HG03469 (cell line): ENCODE measurements around the gene SEZ6L2.
"Not testable (repeated sequence)": the region's sequence is repeated elsewhere in the genome, so short reads cannot be mapped to it uniquely, and the experiment has no call there.

Source experiments
- ATAC-seq: cut with Tn5 transposase; IDR thresholded peaks from one replicate; pipeline ENCODE4 v1.9.1; 2021; ENCODE audit warnings: mild to moderate bottlenecking, moderate library complexity, moderate number of reproducible peaks; ENCODE audit not compliant: unreplicated experiment

The SEZ6L2 gene

GRCh38 chr16:29891525-29892457 lies 7.6 kb downstream of the SEZ6L2 start:
- ATAC-seq: no peak

DNA sequence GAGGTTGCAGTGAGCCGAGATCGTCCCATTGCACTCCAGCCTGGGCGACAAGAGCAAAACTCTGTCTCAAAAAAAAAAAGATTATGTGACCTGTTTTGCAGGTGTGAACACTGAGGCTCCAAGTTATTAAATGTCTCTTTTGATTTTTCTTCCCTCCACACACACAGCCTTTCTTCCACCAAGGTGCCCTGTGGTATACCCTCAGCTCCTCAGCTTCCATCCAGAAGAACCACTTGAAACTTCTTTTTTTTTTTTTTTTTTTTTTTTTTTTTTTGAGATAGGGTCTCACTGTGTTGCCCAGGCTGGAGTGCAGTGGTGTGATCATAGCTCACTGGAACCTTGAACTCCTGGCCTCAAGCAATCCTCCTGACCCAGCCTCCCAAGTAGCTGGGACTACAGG lies 10.0 kb downstream of the SEZ6L2 start:
- not testable (repeated sequence) for ATAC-seq

DNA sequence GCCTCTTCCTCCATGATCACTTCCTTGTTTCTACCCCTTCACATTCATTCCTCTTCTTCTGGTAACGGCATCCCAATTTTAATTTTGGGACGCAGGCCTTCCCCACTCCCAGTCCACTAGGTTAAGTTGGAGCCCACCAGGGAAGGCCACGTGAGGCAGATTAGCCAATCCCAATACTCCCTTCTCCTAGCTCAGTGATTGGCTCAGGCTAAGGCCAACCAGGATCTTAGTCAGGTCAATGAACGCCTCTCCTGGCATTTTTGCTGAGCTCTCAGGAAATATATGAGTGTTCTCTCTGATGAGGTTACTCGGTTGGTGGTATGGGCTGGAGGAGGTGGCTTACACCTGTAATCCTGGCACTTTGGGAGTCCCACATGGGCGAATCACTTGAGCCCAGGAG lies 15.4 kb downstream of the SEZ6L2 start:
- ATAC-seq: no peak

- no peak for ATAC-seq
These were observed 18.3 kb downstream of the SEZ6L2 start for GRCh38 chr16:29881050-29881449.

GRCh38 chr16:29878172-29878571 lies 21.2 kb downstream of the SEZ6L2 start:
- ATAC-seq: no peak

GRCh38 chr16:29877266-29877961 lies 21.9 kb downstream of the SEZ6L2 start:
- no peak for ATAC-seq

DNA sequence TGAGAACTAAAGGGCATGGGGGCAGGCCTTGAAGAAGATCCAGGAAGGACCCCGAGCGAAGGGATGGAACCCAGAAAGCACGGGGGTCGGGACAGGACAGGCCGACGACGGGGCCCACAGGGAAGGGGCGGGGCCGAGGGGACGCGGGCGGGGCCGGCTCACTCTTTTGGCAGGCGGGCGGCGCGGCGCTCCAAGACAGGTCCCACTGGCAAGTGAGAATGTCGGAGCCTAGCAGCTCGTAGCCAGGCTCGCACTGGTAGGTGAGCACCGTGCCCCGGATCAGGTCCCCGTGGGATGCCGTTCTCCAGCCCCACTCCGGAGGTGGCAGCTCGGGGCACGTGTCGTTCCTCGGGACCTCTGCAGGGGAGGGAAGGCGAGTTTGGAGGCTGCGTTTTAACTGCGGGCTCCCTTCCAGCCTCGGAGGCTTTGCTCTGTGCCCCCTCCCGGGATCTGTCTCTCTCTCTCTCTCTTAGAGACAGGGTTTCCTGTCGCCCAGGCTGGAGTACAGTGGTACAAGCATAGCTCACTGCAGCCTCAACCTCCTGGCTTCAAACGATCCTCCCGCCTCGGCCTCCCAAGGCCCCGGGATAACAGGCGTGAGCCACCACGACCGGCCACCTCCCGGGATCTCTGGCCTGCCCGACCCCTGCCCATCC lies 22.6 kb downstream of the SEZ6L2 start:
- no peak for ATAC-seq

- ATAC-seq: no peak
These were observed 23.1 kb downstream of the SEZ6L2 start for GRCh38 chr16:29876217-29876593.

DNA sequence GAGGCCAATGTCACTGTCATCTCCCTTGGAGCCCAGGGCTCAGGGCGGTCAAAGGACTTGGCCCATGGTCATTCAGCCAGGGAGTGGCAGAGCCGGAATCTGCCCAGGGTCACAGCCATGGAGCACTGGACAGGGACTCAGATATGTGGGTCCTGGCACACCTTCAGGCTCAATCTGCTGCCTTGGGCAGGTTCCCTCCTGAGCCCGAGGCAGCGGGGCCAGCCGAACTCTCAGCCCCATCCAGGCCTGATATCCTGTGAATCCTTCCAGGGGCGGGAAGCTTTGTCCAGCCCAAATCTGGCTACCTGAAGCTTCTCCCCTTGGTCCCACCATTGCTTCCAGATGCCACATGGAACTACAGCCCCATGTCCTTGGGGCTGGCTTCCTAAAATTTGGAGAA lies 24.1 kb downstream of the SEZ6L2 start:
- ATAC-seq: no peak

GRCh38 chr16:29873319-29873718 lies 26.0 kb downstream of the SEZ6L2 start:
- ATAC-seq: no peak

DNA sequence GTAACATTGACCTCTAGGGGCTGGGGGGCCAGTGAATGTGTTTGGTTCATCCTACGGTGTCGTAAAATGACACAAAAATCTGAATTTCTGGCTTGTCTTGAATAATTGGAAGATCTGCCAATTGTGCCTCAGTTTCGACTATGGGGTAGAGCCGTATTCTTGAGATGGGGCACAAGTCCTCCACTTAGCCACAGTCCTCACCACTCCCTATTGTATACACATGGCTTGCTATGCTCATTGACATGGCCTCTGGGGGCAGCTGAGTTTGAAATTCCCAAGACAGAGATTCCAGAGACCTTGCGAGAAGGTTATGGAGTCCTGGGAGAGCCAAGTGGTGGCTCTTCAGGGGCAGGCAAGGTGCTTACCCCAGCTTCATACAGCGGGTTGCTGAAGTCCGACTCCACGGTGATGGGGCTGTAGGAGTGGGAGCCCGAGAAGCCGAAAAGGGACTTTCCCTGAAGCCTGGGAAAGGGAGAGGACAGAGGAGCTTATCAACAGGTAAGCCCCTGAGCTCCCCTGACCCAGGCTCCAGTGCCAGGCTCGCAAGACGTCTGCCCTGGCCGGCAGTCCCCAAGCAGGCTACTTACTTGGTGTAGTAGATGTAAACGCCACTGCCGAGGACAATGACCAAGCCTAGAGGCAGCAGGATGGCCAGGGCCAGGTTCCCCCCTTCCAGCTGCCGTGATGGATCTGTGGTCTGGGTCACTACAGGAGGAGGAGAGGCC lies 27.4 kb downstream of the SEZ6L2 start:
- no peak for ATAC-seq

DNA sequence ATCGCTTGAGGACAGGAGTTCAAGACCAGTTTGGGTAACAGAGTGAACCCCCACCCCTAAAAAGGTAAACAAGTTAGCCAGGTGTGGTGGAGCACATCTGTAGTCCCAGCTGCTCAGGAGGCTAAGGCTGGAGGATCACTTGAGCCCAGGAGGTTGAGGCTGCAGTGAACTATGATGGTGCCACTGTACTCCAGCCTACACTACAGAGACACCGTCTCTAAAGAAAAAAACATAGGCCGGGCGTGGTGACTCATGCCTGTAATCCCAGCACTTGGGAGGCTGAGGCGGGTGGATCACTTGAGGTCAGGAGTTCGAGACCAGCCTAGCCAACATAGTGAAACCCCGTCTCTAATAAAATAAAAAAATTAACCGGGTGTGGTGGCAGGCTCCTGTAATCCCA lies 30.3 kb downstream of the SEZ6L2 start:
- not testable (repeated sequence) for ATAC-seq

- no peak for ATAC-seq
These were observed 30.8 kb downstream of the SEZ6L2 start for GRCh38 chr16:29868396-29869009.

DNA sequence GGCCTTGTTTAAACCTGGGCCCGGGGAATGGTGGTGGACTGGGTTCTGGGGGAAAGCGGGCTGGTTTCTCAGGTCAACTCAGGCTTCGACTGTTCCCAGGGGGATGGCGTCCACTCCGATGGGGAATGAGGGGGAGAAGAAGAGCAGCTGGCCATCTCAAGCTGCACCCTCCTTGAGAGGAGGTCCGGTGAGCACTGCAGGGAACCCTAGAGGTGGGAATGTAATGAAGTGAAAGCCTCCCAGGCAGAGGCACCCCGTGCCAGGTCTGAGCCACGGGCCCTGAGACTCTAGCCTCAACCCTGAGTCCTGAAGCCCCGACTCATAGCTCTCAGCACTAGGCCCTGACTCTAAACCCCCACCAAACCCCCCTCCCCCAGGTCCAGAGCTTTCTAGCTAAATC lies 35.1 kb downstream of the SEZ6L2 start:
- no peak for ATAC-seq

- ATAC-seq: no peak
These were observed 35.7 kb downstream of the SEZ6L2 start for GRCh38 chr16:29863669-29863984.

DNA sequence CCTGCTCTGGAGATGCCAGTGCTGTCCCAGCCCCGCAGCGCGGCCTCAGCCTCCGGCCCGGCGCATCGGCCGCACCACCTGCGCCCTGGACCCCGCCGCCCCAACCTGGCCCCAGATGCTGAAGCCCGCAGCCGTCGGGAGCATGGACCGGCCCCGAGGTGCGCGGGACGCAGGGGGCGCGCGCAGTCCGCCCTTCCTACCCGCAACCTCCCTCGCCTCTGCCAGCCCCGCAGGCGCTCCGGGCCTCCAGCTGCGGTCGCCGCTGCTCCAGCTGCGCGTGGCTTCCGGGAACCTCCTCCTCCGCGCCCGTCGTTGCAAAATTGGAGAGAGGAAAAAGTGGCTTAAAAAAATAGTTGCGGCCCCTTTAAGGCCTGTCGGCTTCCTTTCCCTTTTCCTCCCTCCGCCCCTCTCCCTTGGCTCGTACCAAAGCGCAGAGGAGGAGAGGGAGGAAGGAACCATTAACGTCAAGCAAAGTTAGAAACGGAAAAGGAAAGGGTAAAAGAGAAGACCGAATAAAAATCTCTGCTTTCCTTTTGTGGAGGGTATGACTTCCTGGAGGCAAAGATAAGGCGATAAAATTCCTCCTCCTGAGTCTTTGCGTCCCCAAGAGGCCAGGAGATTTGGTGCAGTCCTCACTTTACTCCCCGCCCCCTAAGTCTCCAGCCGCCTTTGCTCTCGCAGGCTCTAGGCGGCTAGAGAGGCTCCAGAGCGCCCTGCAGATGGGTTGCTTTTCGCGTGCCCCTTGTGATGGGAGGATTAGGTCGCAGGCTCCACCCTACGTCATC lies 36.3 kb downstream of the SEZ6L2 start, which contains the start of gene CDIPT:
Gene CDIPT, minus strand, starts transcription at position 343 of the 785 bp plus-strand sequence. CDS start 369 bp downstream, outside the sequence.
- peak; percentile 85 for ATAC-seq

DNA sequence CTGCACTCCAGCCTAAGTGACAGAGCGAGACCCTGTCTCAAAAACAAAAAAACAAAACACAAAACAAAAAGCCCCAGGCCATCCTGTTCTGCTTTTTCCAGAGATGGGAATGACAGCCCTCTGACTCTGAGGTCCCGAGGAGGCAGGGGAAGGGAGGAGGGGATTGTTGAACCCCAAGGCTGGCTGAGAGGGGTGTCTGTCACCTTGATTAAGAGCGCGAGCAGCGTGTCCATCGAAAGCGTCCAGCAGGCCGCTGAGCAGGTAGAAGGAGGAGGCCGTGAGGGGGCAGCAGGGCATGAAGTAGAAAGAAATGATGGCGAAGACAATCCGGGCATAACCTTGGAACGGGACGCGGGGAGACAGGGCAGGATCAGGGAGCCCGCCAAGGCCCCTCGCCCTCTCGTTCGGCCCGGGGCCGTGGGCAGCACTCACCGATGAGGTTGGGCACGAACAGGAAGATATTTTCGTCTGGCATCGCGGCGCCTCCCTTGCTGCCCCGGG lies 36.9 kb downstream of the SEZ6L2 start:
- no peak for ATAC-seq

DNA sequence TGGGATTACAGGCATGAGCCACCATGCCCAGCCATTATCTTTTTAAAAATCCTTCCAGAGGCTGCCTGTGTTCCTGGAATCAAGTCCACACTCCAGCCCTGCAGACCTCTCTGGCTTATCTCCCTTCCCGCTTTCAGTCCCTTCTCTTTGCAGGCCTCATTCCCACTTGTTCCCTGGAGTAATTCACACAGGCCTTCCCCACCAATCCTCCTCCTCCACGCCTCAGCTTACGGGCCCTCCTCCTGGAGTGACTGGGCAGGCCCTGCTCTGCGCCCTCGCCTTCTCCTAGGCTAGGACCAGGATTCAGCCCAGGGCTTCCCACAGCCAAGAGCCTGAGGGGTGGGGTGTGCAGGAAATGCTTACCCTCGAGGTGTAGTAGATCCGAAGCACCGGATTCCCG lies 39.1 kb downstream of the SEZ6L2 start:
- ATAC-seq: no peak

DNA sequence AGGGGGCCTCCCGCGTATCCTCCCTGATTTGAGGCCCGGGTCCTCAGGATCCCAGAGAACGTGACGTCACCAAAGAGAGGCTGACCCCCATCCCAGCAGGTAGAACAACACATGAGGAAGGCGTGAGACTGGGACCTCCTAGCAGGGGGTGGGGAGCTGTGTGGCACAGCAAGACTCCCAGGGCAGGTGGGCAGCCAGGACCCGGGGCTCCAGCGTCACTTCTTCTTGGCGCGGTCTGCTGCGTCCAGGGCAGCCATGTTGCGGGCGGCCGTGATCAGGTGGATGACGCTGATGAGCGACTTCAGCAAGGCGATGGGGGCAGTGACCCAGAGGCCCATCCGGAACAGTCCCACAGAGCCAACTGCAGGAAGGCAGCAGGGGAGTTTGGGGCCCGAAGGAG lies 40.4 kb downstream of the SEZ6L2 start:
- ATAC-seq: no peak
